ENCODE data around the gene HELZ. TPM values are rescaled to one million over a fixed set of nuclear protein-coding genes. Genes with fewer than 3 reads are reported as not detected.

HELZ gene
- total RNA-seq, 4 donors from 2014 or later: 14.7 to 122 (median 45.9) TPM

DNA sequence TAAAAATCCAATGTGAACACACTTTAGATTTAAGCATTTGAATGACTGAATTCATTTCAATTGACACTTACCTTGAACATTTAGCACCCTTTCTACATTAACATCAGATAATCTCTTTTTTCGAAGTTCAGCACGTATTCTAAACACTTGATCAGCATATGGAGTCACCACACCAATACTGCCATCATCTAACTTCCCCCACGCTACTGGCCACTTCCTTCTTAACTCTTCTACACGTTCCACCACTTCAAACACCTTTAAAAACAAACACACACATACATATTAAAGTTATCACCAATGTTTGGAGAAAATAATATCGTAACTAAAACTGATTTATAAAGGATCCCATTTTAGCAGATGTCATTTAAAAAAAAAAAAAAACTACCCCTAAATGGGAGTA lies 107.1 kb downstream of the HELZ start:
- no peaks in the 10 kb centered on the region for H3K4me1 ChIP-seq
- intact Hi-C loops (cut with DNase I; ENCODE audit: low total_unique reads): no loop called here
- H3K36me3 ChIP-seq: no peaks in the 10 kb centered on the region
- DNase-seq: no peak
- no peak overlapping the region for H3K4me3 ChIP-seq
- no peak for TF ChIP-seq POLR2A (IDR thresholded peaks at IDR 0.05)
- TF ChIP-seq, protein P1, sequence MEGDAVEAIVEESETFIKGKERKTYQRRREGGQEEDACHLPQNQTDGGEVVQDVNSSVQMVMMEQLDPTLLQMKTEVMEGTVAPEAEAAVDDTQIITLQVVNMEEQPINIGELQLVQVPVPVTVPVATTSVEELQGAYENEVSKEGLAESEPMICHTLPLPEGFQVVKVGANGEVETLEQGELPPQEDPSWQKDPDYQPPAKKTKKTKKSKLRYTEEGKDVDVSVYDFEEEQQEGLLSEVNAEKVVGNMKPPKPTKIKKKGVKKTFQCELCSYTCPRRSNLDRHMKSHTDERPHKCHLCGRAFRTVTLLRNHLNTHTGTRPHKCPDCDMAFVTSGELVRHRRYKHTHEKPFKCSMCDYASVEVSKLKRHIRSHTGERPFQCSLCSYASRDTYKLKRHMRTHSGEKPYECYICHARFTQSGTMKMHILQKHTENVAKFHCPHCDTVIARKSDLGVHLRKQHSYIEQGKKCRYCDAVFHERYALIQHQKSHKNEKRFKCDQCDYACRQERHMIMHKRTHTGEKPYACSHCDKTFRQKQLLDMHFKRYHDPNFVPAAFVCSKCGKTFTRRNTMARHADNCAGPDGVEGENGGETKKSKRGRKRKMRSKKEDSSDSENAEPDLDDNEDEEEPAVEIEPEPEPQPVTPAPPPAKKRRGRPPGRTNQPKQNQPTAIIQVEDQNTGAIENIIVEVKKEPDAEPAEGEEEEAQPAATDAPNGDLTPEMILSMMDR (IDR thresholded peaks at IDR 0.05): no peak
- no peaks in the 10 kb centered on the region for H3K27me3 ChIP-seq
- no peak overlapping the region for H3K27ac ChIP-seq
- no peaks in the 10 kb centered on the region for H3K9me3 ChIP-seq

DNA sequence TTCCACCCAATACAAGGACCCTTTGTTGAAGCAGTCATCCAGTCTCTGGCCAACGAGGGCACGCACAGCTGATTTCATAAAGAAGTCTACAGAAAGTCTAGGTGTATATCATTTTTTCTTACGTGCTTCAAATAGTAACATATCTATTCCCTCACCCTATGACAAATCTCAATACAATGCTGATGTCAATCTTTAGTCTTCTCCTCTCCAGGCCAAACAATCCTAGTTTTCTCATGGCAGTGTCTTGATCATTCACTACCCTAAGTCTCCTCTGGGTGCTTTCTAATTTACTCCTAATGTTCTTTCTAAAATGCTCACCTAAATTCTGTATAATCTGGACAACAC lies 108.0 kb downstream of the HELZ start:
- Histone ChIP-seq H3K36me3 (no peaks in the 10 kb centered on the region), H3K27ac (no peak overlapping the region), H3K4me3 (no peak overlapping the region), H3K9me3 (no peaks in the 10 kb centered on the region), H3K4me1 (no peaks in the 10 kb centered on the region), H3K27me3 (no peaks in the 10 kb centered on the region)
- no peak for DNase-seq
- intact Hi-C loops (cut with DNase I; ENCODE audit: low total_unique reads): no loop called here
- TF ChIP-seq POLR2A (IDR thresholded peaks at IDR 0.05): no peak
- TF ChIP-seq, protein P1 (IDR thresholded peaks at IDR 0.05): no peak

DNA sequence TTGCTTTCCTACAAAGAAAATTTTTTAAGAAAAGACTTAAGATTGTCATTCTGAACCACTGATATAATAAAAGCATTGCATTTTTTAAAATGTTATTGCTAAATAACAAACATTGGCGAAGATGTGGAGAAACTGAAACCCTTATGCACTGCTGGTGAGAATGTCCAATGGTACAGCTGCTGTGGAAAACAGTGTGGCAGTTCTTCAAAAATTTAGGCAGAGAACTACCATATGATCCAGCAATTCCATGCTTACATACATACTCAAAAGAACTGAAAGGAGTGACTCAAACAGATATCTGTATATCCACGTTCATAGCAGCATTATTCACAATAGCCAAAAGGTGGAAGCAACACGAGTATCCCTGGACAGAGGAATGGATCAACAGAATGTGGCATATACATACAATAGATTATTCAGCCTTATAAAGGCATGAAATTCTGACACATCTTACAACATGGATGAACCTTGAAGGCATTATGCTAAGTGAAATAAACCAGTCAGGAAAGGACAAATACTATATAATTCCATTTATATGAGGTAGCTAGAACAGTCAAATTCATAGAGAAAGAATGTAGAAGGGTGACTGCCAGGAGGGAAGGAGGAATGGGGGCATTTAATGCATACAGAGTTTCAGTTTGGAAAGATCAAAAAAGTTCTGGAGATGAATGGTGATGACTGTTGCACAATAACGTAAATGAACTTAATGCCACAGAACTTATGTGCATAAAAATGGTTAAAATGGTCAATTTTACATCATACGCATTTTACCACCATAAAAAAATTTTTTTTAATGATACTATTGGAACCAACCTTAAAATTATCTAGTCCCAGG lies 108.6 kb downstream of the HELZ start:
- Histone ChIP-seq H3K4me3 (no peak overlapping the region), H3K9me3 (no peaks in the 10 kb centered on the region), H3K4me1 (no peaks in the 10 kb centered on the region), H3K36me3 (no peaks in the 10 kb centered on the region), H3K27me3 (no peaks in the 10 kb centered on the region), H3K27ac (no peak overlapping the region)
- DNase-seq: no peak
- intact Hi-C loops (cut with DNase I; ENCODE audit: low total_unique reads): no loop called here
- TF ChIP-seq, protein P1 (IDR thresholded peaks at IDR 0.05): no peak
- no peak for TF ChIP-seq POLR2A (IDR thresholded peaks at IDR 0.05)

DNA sequence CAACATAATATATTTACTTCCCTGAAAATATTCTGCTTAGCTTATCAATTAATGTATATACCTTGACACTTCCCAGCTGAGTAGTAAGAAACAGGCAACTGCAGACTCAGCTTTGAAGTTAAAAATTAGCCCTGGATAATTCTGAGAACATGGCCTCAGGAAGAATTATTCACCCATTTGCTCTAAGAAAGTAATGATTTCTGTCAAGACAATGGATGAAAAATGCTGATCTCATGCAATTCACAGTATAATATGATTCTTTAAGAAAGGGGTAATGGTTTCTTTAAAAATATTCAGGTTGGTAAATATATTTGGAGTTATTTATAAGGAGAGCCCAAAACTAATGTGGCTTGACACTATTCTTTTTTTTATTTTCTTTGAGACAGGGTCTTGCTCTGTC lies 111.8 kb downstream of the HELZ start:
- no peak overlapping the region for H3K4me3 ChIP-seq
- no peaks in the 10 kb centered on the region for H3K27me3 ChIP-seq
- H3K9me3 ChIP-seq: no peaks in the 10 kb centered on the region
- H3K4me1 ChIP-seq: no peaks in the 10 kb centered on the region
- TF ChIP-seq, protein P1 (IDR thresholded peaks at IDR 0.05): no peak
- no peak for TF ChIP-seq POLR2A (IDR thresholded peaks at IDR 0.05)
- H3K36me3 ChIP-seq: no peaks in the 10 kb centered on the region
- H3K27ac ChIP-seq: no peak overlapping the region
- DNase-seq: no peak
- intact Hi-C loops (cut with DNase I; ENCODE audit: low total_unique reads): no loop called here

DNA sequence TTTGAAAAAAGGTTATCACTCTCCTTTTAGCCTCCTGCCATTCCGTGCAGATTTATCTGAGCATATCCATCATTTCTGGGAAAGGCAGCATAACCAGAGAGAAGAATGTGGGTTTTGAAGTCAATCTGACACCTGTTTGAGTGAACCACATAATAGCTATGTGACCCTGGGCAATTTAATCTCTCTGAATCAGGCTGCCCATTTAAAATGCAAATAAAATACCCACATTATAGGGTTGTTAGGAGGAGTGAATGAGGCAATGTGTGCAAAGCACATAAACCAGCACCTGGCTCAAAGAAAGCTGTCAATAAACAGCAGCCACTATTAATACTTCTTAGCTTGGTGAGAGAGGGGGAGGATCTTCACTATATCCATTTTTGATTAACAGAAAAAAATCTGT lies 112.6 kb downstream of the HELZ start:
- no peaks in the 10 kb centered on the region for H3K27me3 ChIP-seq
- intact Hi-C loops (cut with DNase I; ENCODE audit: low total_unique reads): no loop called here
- H3K27ac ChIP-seq: no peak overlapping the region
- TF ChIP-seq POLR2A (IDR thresholded peaks at IDR 0.05): no peak
- TF ChIP-seq, protein P1 (IDR thresholded peaks at IDR 0.05): no peak
- H3K4me3 ChIP-seq: no peak overlapping the region
- H3K4me1 ChIP-seq: no peaks in the 10 kb centered on the region
- no peaks in the 10 kb centered on the region for H3K36me3 ChIP-seq
- DNase-seq: no peak
- no peaks in the 10 kb centered on the region for H3K9me3 ChIP-seq
